HS-5 (cell line): Measurements from ENCODE around the gene SERPING1.

Experiments used
- DNase-seq: peaks from one replicate; pipeline ENCODE4 v3.0.0-alpha.2; 2012; ENCODE audit warnings: low read depth

The SERPING1 gene

DNA sequence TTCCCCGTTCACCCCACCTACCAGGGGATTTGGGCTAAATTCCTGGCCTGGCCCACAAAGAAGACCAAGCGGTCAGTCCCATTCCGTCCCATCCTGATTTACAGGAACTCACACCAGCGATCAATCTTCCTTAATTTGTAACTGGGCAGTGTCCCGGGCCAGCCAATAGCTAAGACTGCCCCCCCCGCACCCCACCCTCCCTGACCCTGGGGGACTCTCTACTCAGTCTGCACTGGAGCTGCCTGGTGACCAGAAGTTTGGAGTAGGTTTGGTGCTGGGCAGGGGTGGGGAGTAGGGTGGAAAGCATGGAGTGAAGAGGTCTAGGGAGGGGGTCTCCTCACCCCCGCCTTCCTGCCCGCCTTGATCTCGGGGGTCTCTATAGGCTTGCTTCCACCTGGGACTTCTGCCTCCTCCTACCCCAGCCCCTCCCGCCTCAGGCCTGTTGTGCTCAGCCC is at the start of gene SERPING1:
Gene SERPING1, plus strand, starts transcription at position 225 of the 455 bp plus-strand sequence. CDS start 586 bp downstream, outside the sequence.
- DNase-seq: no peak

DNA sequence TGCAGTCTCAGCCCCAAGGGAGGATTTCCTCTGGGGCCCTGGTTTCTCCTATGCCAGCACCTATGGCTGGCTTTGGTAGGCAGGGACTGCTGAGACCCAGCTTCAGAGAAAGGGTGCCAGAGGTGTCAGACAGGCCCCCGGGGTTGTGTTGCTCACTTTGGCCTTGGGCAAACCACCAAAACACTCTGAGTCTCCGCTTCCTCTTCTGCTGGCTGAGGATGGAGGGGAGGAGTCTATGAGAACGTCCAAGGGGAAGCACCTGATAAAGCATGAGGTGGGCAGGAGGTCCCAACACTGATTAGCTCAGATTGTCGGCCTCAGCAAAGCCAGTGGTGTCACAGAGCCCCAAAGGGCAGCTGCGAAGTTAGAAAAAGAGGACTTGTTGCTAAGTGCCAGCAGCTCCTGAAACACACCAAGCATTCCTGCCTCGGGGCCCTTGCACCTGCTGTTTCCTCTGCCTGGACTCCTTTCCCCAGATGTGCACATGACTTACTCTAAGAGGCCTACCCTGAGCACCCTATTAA is 49.6 kb upstream of the SERPING1 start:
- no peak for DNase-seq

DNA sequence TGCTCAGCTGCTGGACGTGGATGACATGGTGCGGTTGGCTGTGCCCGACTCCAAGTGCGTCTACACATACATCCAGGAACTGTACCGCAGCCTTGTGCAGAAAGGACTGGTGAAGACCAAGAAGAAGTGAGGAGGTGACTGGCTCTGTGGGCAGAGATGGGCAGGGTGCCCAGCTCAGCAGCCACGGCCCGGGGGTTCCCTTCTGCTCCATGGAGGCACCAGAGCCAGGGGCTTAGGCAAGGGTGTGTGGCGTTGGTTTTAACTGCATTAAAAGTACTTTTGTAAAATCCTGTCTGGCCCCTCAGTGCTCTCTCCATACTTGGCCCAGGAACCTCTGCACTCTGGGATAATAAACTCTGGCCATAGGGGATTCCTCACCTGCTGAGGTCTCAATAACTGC is 47.5 kb upstream of the SERPING1 start:
- no peak for DNase-seq

DNA sequence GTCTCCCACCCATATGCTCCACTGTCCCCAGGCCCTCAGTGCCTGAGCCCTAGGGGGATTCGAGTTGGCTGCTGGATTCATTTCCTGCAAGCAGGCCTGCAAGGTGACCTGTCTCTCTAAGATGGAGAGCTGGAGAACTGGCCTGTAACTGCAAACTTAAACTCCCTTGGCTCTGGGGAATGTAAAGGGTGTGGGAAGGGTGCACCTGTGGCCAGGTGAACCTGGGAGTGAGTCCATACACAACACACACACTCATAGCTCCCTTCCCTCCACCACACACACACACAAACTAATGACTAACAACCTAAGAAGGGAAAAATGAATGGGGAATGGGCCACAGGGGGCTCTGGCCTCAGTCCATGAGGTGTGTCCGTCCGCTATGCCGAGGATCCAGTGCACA is 45.5 kb upstream of the SERPING1 start:
- DNase-seq: no peak

DNA sequence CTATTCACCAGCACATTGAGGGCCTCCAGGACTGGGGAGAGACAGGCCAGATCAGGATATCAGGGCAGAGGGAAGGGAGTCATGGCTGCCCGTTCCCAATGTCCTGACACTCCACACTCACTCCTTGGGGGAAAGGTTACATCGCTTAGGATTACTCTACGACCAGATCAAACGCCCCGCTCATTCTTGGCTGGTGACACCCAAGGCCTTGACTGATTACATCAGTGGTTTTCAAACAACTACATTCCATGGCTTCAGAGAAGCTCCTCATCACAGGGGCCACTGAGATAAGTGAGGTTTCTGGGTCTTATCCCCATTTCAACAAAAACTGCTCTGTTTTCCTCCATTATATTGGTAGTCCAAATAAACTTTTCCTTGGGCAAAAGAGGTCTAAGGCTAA is 45.0 kb upstream of the SERPING1 start:
- DNase-seq: no peak

DNA sequence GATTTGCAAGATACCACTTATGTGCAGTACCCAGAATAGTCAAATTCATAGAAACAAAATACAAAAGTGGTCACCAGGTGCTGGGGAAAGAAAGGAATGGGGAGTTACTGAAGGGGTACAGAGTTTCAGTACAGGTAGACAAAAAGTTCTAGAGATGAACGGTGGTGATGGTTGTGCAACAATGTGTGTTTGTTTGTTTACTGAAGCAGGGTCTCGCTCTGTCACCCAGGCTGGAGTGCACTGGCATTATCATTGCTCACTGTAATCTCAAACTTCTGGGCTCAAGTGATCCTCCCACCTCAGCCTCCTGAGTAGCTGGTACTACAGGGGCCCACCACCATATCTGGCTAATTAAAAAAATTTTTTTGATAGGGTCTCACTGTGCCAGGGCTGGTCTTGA is 42.1 kb upstream of the SERPING1 start:
- DNase-seq: no peak

DNA sequence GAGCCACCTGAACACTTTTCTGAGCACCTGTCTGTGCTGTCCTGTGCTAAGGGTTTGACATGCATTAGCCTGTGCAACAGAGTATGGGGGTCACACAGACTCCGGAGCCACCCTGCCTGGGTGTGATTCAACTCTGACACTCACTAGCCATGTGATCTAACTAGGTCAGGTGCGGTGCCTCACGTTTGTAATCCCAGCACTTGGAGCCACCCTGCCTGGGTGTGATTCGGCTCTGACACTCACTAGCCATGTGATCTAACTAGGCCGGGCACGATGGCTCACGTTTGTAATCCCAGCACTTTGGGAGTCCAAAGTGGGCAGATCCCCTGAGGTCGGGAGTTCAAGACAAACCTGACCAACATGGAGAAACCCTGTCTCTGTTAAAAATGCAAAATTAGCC is 41.4 kb upstream of the SERPING1 start:
- DNase-seq: no peak

DNA sequence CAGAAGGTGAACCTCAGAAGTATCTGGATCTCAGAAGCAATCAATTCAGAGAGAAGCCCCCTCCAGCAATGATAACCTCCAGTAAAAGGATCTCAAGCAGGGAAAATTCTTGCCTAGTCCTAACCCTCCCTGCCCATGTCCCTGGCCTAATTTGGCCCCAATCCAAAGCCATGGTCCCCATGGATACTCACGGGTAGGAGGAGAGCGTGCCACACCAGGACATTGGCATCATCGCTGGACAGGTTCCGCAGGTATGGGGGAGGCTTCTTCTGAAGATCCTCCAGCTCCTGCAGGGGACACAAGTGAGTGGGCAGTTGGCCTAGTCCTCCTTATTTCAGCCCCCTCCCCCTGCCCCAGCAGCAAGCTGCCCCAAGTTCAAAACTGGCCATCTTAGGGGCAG is 37.3 kb upstream of the SERPING1 start:
- DNase-seq: no peak

DNA sequence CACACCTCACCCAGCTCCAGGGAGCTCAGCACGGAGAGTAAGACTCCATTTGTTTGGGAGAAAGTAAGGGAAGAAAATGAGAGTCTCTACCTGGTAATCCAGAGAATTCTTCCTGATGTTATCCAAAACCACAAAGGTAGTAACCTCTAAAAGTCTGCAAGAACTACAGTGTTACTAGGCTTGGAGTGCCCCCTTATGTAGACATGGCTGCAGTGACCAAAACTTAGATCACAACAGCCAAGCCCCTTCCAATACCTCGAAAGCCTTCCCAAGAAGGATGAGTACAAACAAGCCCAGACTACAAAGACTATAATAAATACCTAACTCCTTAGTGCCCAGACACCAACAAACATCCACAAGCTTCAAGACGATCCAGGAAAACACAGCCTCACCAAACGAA is 34.9 kb upstream of the SERPING1 start:
- no peak for DNase-seq

DNA sequence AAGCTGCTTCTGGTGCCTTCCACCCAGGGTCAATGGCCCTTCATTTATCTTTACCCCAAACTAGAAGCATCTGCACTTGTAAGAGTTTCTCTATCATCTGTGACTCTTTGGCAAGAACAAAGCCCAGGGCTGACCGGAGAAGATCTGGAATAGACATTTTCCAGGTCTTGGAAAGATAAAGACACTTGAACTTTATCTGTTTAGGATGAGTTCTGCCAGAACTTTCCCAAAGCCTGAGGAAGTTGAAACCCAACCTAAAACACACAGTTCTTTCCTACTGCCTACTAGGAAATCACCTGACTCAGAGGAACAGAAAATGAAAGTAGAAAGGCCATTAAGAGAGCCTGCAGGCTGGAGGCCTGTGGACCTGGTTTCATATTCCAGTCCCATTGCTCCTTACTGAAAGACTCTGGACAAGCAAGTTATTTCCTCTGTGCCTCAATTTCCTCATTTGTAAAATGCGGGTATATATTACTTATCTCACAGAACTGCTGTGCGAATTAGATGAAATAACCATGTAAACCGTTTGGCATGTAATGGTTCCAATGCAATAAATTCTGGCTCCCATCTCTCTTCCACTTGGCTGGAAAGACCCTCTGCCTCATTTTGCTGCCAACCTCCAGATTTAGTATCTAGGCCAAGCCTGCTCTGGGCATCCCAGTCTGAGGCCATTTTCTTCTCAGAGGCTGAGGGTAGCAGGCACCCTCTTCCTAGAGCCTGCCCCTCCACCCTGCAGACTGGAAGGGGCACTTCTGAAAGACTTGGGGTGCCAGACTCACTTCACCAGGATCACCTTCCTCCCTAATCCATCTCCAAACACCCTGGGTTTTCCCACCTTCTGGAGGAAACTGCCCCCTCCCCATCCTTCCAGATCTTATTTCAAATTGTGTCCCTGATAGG is 31.2 kb upstream of the SERPING1 start:
- peak; percentile 13 for DNase-seq

DNA sequence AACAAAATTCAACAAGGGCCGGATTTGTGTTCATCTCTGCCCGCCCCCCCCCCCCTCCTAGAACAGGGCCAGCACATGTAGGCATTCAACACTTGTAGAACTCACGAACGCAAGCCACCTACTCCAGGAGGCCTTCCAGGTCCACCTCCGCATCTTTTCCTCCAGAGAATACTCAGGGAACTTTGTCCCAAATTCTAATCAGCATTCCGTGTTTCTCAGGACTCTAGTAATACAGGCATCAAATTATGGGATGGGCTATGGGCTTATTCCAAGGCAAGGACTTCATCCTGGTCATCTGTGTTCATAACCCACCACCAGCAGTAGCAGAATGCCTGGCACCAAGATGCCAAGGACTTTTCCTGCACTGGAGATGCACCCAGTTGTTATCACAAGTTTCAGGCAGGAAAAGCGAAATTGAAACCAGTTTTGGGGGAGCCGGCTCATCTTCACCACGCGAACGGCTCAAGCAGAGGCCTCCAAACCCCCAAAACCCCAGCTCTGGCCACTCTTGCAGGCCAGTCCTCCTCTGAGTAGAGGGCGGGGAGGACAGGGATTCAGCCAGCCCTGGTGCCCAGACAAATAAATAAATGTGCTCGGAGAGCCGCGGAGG is 30.5 kb upstream of the SERPING1 start:
- peak; percentile 4 for DNase-seq

DNA sequence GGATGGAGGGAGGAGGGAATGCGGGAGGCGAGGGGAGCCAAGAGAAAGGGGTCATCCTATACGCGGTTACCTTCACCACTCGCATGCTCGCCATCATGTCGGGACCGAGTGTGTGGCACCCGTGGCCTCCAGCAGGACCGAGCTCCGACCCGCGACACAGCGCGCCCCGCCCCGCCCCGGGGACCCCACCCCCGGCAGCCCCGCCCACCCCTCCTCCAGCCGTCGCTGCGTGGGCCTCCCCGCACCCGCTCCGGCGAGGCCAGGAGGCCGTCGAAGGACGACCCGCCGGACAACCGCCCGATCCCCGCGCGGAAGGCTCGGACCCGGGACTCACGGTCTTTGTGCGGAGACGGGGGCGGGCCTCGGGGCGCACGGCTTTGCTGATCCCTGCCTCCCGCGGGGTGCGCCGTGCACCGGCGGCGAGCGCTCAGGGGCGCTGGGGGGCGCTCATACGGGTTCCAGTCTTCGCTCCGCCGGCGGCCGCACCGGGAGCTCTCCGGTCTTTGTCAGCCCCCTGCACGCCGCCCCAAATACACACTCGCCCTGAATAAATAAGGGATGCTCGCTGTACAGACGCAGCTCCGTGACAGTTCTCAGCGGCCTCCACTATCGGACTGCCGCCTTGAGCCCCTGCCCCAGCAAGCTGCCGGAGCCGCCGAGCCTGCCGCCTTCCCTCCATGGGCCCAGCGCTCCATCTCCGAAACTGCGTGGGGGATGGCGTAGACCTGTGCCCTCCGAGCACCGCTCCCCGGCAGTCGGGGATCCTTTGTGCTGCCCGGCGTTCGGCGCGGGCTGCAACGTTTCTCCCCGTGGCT is 29.8 kb upstream of the SERPING1 start, which contains the start of gene UBE2L6:
Gene UBE2L6, minus strand, starts transcription at position 158 of the 815 bp plus-strand sequence. Its CDS starts 61 bp downstream, at position 97.
- peak; percentile 3 for DNase-seq

DNA sequence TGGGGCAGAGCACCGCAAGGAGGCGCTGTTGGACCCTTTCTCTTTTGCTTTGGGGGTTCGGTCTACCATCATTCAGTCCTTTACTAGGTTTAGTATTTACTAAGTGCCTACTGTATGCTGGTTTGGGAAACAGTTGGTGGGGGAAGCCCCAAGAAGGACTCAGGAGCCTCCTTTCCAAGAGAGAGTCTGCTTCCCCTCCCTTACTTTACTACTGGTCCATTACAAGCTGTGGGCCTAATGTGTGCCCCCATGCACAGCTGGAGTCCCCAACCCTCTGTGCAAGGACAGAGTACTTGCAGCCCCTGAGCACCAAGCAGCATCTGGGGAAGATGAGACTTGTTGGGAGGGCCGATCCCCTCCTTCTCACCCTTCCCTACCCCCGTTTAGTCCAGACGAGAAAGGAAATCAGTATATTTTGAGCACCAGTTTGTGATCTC is 29.1 kb upstream of the SERPING1 start:
- DNase-seq: peak; percentile 56

DNA sequence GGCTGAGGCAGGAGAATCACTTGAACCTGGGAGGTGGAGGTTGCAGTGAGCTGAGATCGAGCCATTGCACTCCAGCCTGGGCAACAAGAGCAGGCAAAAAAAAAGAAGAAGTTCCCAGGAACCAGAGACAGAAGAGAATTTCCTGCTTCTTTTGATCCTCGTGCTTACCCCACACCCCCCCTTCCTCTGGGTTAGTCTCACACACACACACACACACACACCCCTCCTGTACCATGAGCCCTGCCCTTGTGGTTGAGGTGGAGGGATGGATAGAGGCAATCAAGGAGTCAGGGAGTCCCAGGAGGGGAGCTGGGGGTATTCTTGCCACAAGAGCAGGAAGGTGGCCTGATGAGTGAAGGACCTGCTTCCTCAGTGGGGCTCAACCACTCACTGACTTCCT is 25.9 kb upstream of the SERPING1 start:
- DNase-seq: no peak

DNA sequence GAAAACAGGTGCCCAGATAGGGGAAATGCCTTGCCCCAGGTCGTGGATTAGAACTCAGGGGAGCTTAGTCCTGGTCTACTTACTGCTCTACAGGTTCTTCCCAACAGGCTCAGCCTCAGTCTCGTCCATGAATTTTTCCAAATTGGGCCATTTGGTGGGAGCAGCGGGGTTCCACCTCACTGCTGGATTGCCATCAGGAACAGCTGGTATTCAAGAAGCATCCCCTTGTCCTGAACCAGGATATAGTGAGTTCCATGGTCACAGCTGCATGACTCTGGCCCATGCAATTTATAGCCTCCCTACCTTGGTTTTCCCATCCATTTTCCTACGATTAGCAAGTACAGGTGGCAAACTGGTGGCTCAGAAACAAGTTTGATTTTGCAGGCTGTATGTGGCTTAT is 23.4 kb upstream of the SERPING1 start:
- DNase-seq: no peak

DNA sequence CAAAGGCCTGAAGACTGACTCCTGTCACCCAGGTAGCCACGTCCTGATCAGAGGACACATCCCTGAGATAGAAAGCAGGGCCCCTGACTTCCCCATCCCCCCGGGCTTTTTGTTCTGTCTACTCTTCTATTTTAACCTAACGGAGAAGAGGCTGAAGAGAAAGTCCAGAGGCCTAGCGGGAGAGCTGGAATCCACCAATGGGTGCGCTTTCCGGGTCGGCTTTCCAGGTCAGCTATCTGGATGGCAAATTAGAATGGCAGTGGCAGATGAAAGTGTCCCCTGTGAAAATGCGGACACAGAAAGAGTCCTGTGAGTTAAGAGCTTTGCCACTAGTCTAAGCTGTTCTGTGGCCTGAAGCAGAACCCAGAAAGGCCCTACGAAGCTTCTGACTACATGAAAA is 13.1 kb upstream of the SERPING1 start:
- no peak for DNase-seq

DNA sequence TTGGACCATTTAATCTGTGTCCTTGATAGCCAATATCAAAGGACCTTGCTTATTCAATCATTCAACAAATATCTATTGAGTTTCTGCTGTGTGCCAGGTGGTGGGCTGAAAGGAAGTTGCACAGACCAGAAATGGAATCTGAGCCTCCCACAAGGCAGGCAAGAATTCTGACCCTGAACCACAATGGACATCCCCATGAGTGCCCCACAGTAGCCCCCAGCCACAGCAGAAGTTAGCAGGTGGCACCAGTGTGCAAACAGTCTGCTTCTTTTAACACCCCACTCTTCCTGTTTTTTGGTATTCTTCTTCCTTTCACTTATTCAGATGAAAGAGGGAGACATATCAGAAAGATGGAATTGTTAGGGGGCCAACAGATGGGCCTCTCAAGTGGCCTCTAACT is 12.2 kb upstream of the SERPING1 start:
- no peak for DNase-seq

DNA sequence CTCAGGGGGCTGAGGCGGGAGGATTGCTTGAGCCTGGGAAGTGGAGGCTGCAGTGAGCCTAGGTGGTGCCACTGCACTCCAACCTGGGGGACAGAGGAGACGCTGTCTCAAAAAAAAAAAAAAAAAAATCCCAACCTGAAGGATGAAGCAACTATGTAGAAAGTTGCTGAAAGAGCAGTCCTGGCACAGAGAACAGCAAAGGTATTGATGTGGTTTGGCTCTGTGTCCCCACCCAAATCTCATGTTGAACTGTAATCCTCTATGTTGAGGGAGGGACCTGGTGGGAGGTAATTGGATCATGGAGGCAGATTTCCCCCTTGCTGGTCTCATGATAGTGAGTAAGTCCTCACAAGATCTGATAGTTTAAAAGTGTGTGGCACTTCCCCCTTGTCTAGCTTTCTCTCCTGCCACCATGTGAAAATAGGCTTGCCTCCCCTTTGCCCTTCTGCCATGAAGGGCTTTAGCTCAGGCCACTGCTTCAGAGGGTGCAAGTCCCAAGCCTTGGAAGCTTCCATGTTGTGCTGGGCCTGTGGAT is 10.7 kb upstream of the SERPING1 start:
- no peak for DNase-seq

DNA sequence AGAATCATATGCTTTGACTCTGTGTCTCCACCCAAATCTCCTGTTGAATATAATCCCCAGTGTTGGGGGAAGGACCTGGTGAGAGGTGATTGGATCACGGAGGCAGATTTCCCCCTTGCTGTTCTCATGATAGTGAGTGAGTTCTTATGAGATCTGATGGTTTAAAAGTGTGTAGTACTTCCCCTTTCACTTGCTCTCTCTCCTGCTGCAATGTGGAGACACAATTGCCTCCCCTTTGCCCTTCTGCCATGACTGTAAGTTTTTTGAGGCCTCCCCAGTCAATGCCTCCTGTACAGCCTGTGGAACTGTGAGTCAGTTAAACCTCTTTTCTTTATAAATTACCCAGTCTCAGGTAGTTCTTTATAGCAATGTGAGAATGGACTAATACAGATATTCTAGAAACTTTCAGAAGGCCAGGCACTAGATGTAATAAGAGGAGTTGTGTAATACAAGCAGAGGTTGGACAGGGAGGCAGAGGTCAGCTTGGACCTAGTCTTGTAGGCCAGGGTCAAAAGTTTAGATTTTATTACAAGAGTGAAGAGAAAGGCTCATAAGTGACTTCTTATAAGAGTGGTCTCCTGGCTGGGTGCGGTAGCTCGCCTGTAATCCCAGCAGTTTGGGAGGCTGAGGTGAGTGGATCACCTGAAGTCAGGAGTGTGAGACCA is 9.3 kb upstream of the SERPING1 start:
- no peak for DNase-seq

DNA sequence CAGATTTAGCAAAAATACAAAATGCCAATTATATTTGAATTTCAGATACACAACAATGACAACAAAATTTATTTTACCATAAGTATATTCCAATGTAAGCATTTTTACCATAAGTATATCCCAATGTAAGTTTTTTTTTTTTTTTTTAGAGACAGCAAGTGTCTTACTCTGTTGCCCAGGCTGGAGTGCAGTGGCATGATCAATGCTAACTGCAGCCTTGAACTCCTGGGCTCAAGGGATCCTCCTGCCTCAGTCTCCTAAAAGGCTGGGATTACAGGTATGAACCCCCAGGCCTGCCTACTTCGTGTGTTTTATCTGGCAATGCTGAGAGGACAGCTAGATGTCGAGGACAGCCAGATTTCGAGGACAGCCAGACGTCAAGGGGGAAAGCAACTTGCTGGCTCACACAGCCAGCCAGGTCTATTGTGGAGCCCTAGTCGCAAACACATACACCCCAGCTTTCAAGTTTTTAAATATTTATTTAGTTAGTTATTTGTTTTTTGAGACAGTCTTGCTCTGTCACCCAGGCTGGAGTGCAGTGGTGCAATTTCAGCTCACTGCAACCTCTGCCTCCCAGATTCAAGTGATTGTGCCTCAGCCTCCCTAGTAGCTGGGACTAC is 1.1 kb upstream of the SERPING1 start:
- DNase-seq: no peak
